Prostate gland (tissue), 2 donors: ENCODE data around the gene PARVB.

ENCODE experiments used
- POLR2A ChIP-seq: fragments of 450-650 bp; IDR thresholded peaks from one replicate; pipeline ENCODE4 v1.6.1; 2016; ENCODE audit warnings: antibody characterized with exemption, mild to moderate bottlenecking
- TF ChIP-seq, protein P1 (sequence below), 4 experiments: fragments of 200-600 bp in 2 of 4; fragments of 450-650 bp in 2 of 4; sonication (generic) in 2 of 4; IDR thresholded peaks; 1 replicate in 3 of 4; 2 replicates in 1 of 4; pipeline ENCODE4 v1.5.1; 2016 to 2019; ENCODE audit warnings: antibody characterized with exemption in 4 of 4, mild to moderate bottlenecking in 2 of 4, moderate library complexity in 2 of 4

DNA sequence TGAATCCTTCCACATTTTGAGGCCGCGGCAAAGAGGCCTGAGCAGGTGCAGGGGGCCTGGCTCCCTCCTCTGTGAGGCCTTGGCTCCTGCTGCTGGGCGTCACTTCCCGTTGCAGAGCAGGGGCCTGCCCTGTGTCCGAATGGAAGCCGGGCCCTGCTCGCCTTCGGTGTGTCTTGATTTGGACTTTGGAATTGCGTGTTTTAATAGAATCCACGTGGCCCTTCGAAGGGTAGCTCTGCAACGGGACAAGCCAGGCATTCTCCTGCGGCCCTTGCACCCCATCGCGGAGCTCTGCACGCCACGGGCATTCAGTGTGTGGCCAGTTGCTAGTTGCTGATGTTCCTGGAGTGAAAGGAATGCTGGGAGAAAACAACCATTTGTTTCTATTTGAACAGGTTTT lies 43.1 kb upstream of the PARVB start:
- TF ChIP-seq, protein P1, sequence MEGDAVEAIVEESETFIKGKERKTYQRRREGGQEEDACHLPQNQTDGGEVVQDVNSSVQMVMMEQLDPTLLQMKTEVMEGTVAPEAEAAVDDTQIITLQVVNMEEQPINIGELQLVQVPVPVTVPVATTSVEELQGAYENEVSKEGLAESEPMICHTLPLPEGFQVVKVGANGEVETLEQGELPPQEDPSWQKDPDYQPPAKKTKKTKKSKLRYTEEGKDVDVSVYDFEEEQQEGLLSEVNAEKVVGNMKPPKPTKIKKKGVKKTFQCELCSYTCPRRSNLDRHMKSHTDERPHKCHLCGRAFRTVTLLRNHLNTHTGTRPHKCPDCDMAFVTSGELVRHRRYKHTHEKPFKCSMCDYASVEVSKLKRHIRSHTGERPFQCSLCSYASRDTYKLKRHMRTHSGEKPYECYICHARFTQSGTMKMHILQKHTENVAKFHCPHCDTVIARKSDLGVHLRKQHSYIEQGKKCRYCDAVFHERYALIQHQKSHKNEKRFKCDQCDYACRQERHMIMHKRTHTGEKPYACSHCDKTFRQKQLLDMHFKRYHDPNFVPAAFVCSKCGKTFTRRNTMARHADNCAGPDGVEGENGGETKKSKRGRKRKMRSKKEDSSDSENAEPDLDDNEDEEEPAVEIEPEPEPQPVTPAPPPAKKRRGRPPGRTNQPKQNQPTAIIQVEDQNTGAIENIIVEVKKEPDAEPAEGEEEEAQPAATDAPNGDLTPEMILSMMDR (IDR thresholded peaks at IDR 0.05), result no peak
- no peak for TF ChIP-seq POLR2A
